Endothelial cell of umbilical vein (primary cell): ENCODE results near the gene DNAI1. TPM values are rescaled to one million over a fixed set of nuclear protein-coding genes. Genes with fewer than 3 reads are reported as not detected.

Experiments used
- BruUV-seq: library from RNA; stranded (reverse); fragments of 400-500 nt; replicated peaks from 2 replicates; lab custom pipeline; 2021; lab: Mats Ljungman, UMichigan
- CTCF ChIA-PET: fragments of 300-600, 350-600 bp; sonication (Branson Sonifier 250); formaldehyde crosslinking; loops from one replicate; lab custom pipeline; 2021; ENCODE audit warnings: antibody characterized with exemption, inconsistent platforms; lab: Charles Lee
- POLR2A ChIA-PET: fragments of 300-600, 350-600 bp; sonication (Branson Sonifier 250); formaldehyde crosslinking; loops from one replicate; lab custom pipeline; 2021; ENCODE audit warnings: antibody characterized with exemption, inconsistent platforms; lab: Charles Lee
- DNase-seq: peaks from one replicate; pipeline ENCODE4 v3.0.0-alpha.2; 2011; ENCODE audit warnings: low read depth, low spot score
- FAIRE-seq: peaks from 2 replicates; lab custom pipeline; 2011; peaks lifted over from hg19 to GRCh38; lab: Jason Lieb, UNC
- H2AFZ ChIP-seq: 2 replicates; pipeline ENCODE4 v1.6.0; 2012; ENCODE audit warnings: low read depth, low read length, control low read depth, inconsistent platforms
- H3K27ac ChIP-seq: 2 replicates; pipeline ENCODE4 v1.5.1; 2011; ENCODE audit warnings: low read depth, mild to moderate bottlenecking, control low read depth, low read length, moderate library complexity; ENCODE audit not compliant: insufficient read depth
- H3K27me3 ChIP-seq, 2 experiments: 2 replicates each; pipeline versions ENCODE4 v1.6.0 to v1.6.1; 2011; ENCODE audit warnings: low read length in 2 of 2, mixed read lengths in 1 of 2; ENCODE audit not compliant: control insufficient read depth in 2 of 2, insufficient read depth in 2 of 2
- H3K36me3 ChIP-seq, 2 experiments: 2 replicates in 1 of 2; 3 replicates in 1 of 2; pipeline ENCODE4 v1.5.1; 2011; ENCODE audit warnings: low read length in 2 of 2, mild to moderate bottlenecking in 1 of 2, moderate library complexity in 1 of 2; ENCODE audit not compliant: control insufficient read depth in 2 of 2, insufficient read depth in 2 of 2; ENCODE audit errors: extremely low read depth in 1 of 2
- H3K4me1 ChIP-seq: 3 replicates; pipeline ENCODE4 v1.5.1; 2011; ENCODE audit warnings: mild to moderate bottlenecking, low read length; ENCODE audit not compliant: control insufficient read depth, insufficient read depth; ENCODE audit errors: extremely low read depth
- H3K4me2 ChIP-seq: 2 replicates; pipeline ENCODE4 v1.6.1; 2011; ENCODE audit warnings: low read length, control low read depth, mixed read lengths; ENCODE audit not compliant: insufficient read depth
- H3K4me3 ChIP-seq, 3 experiments: fragments of 200-600 bp in 1 of 3; sonication (generic), shearing (Covaris generic) in 1 of 3; replicated peaks in 1 of 3; 2 replicates each; pipeline ENCODE4 v1.5.1; 2011 to 2016; ENCODE audit warnings: control low read depth in 3 of 3, low read length in 3 of 3, mild to moderate bottlenecking in 2 of 3, inconsistent platforms in 1 of 3, low read depth in 1 of 3, moderate library complexity in 1 of 3; ENCODE audit not compliant: insufficient read depth in 1 of 3
- H3K79me2 ChIP-seq: 2 replicates; pipeline ENCODE4 v1.6.0; 2012; ENCODE audit warnings: low read length, inconsistent platforms; ENCODE audit not compliant: control insufficient read depth, insufficient read depth
- H3K9ac ChIP-seq: replicated peaks from 2 replicates; pipeline ENCODE3; 2011; ENCODE audit warnings: low read length, control low read depth; ENCODE audit not compliant: insufficient read depth; ENCODE audit errors: extremely low read depth
- H3K9me1 ChIP-seq: replicated peaks from 3 replicates; pipeline ENCODE4 v1.6.0; 2011; ENCODE audit warnings: mild to moderate bottlenecking, low read length; ENCODE audit not compliant: control insufficient read depth, insufficient read depth; ENCODE audit errors: extremely low read depth
- H3K9me3 ChIP-seq: replicated peaks from 2 replicates; pipeline ENCODE4 v1.5.1; 2012; ENCODE audit warnings: low read length, inconsistent platforms; ENCODE audit not compliant: control insufficient read depth, insufficient read depth
- H4K20me1 ChIP-seq: replicated peaks from 2 replicates; pipeline ENCODE3; 2011; ENCODE audit warnings: mild to moderate bottlenecking, low read length; ENCODE audit not compliant: control insufficient read depth, insufficient read depth; ENCODE audit errors: extremely low read depth
- EZH2 ChIP-seq: IDR thresholded peaks from 2 replicates; pipeline ENCODE4 v1.6.1; 2012; ENCODE audit warnings: borderline replicate concordance, low read depth, mild to moderate bottlenecking, moderate library complexity, low read length, inconsistent platforms; ENCODE audit not compliant: severe bottlenecking
- FOS ChIP-seq: IDR thresholded peaks from 2 replicates; pipeline ENCODE4 v1.6.1; 2011; ENCODE audit warnings: mild to moderate bottlenecking, low read length, moderate library complexity, borderline replicate concordance; ENCODE audit not compliant: insufficient read depth
- GATA2 ChIP-seq: IDR thresholded peaks from 2 replicates; pipeline ENCODE4 v1.7.0; 2011; ENCODE audit warnings: low read depth, mild to moderate bottlenecking, moderate library complexity, mixed read lengths, low read length; ENCODE audit not compliant: insufficient read length, insufficient read depth
- JUN ChIP-seq: IDR thresholded peaks from 2 replicates; pipeline ENCODE4 v1.6.1; 2011; ENCODE audit warnings: borderline replicate concordance, low read depth; ENCODE audit not compliant: insufficient read length, insufficient read depth
- MYC ChIP-seq: IDR thresholded peaks from one replicate; pipeline ENCODE4 v1.6.1; 2011; ENCODE audit warnings: mild to moderate bottlenecking, low read depth, low read length
- POLR2A ChIP-seq: IDR thresholded peaks from 2 replicates; pipeline ENCODE4 v1.6.1; 2012; ENCODE audit warnings: low read depth, mild to moderate bottlenecking, control low read depth, low read length
- POLR2AphosphoS5 ChIP-seq: IDR thresholded peaks from 2 replicates; pipeline ENCODE4 v1.6.1; 2012; ENCODE audit warnings: low read depth, mild to moderate bottlenecking, control low read depth, low read length, moderate library complexity; ENCODE audit not compliant: insufficient read depth
- dilution Hi-C: fragments of 300-500 bp; cut with MboI; formaldehyde crosslinking; loops from one replicate; pipeline ENCODE4 v1.15.0; 2019; ENCODE audit warnings: low sequenced_read_pairs; ENCODE audit not compliant: extremely low pct_ligation_motif_present
- intact Hi-C: fragments of 100-400 bp; cut with micrococcal nuclease; formaldehyde crosslinking; loops from one replicate; pipeline ENCODE4 v1.10.0; 2022
- polyA plus RNA-seq, 4 experiments: library from polyadenylated mRNA; depleted of rRNA in 3 of 4; stranded (reverse) in 3 of 4; unstranded in 1 of 4; fragments of >200 nt; gene quantifications; 2 replicates each; pipeline versions ENCODE4 v1.2.1 to v1.2.3, GENCODE V29; 2011 to 2012; ENCODE audit warnings: missing spikeins in 1 of 4
- total RNA-seq: library from RNA; stranded (reverse); gene quantifications from 2 replicates; pipeline ENCODE4 v1.2.3, GENCODE V29; 2021
- TF ChIP-seq, protein P1 (sequence below): IDR thresholded peaks from 2 replicates; pipeline ENCODE4 v1.6.1; 2011; ENCODE audit not compliant: insufficient read depth, insufficient read length
- TF ChIP-seq, protein P2 (sequence below), 2 donors: IDR thresholded peaks; 1 replicate in 1 of 2; 2 replicates in 1 of 2; pipeline ENCODE4 v1.5.1; 2011; ENCODE audit warnings: low read length in 2 of 2, mild to moderate bottlenecking in 2 of 2, moderate library complexity in 2 of 2, control low read depth in 1 of 2, inconsistent platforms in 1 of 2, low read depth in 1 of 2; ENCODE audit not compliant: insufficient read depth in 1 of 2; ENCODE audit errors: extremely low read depth in 1 of 2

Gene DNAI1
- total and polyA plus RNA-seq, 2 donors (not counting 3 experiments of a cell fraction or from before 2014, with no cell fraction given): not detected

DNA sequence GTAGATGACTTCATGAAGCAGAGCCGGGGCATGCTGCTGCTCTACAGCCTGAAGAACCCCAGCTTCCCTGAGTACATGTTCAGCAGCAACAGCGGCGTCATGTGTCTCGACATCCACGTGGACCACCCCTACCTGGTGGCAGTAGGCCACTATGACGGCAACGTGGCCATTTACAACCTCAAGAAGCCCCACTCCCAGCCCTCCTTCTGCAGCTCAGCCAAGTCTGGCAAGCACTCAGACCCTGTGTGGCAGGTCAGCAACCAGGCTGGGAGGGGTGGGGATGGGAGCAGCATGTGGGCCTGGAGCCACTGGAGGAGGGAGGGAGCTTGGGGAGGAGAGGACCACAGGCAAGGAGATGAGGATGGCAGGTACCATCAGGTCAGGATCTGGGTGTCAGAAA, 48.0 kb downstream of the DNAI1 start:
- Histone ChIP-seq H3K27me3 (peaks cover 10 to 19% of the 10 kb centered on the region in 2 experiments), H3K27ac (no peak overlapping the region), H3K36me3 (no peaks in the 10 kb centered on the region), H3K4me2 (no peak overlapping the region), H3K9me1 (no peaks in the 10 kb centered on the region), H3K4me1 (no peaks in the 10 kb centered on the region), H3K9ac (no peak overlapping the region), H4K20me1 (no peaks in the 10 kb centered on the region), H2AFZ (no peak overlapping the region), H3K4me3 (no peak overlapping the region), H3K9me3 (no peaks in the 10 kb centered on the region), H3K79me2 (no peaks in the 10 kb centered on the region)
- intact Hi-C loops: no loop called here
- no peak for DNase-seq
- TF ChIP-seq, protein P1, sequence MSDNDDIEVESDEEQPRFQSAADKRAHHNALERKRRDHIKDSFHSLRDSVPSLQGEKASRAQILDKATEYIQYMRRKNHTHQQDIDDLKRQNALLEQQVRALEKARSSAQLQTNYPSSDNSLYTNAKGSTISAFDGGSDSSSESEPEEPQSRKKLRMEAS: no peak
- TF ChIP-seq MYC (no peak), FOS (no peak), POLR2A (no peak), GATA2 (no peak), EZH2 (no peak), POLR2AphosphoS5 (no peak), JUN (no peak)
- TF ChIP-seq, protein P2, sequence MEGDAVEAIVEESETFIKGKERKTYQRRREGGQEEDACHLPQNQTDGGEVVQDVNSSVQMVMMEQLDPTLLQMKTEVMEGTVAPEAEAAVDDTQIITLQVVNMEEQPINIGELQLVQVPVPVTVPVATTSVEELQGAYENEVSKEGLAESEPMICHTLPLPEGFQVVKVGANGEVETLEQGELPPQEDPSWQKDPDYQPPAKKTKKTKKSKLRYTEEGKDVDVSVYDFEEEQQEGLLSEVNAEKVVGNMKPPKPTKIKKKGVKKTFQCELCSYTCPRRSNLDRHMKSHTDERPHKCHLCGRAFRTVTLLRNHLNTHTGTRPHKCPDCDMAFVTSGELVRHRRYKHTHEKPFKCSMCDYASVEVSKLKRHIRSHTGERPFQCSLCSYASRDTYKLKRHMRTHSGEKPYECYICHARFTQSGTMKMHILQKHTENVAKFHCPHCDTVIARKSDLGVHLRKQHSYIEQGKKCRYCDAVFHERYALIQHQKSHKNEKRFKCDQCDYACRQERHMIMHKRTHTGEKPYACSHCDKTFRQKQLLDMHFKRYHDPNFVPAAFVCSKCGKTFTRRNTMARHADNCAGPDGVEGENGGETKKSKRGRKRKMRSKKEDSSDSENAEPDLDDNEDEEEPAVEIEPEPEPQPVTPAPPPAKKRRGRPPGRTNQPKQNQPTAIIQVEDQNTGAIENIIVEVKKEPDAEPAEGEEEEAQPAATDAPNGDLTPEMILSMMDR (IDR thresholded peaks at IDR 0.05; ENCODE audit: extremely low read depth in 1 of 2, insufficient read depth in 1 of 2, low read depth in 1 of 2, low read length in 2 of 2): no peak
- FAIRE-seq: no peak
- ChIA-PET POLR2A (no interaction called here), CTCF (interaction anchor here (1.0 to 2.7 kb wide), 6 partner anchors 17 to 103 kb away, joined by 3 to 19 read pairs (median 10); no protein-coding TSS in a partner anchor)
- BruUV-seq: no TSS peak
- dilution Hi-C loops: loop anchor here (25.0 kb wide), 1 partner anchor 94 kb away; no protein-coding TSS in a partner anchor
